HG03108 (cell line): ENCODE measurements around the gene CARMIL1.

Experiments used
- ATAC-seq: cut with Tn5 transposase; IDR thresholded peaks from one replicate; pipeline ENCODE4 v1.9.1; 2021; ENCODE audit warnings: moderate library complexity; ENCODE audit not compliant: unreplicated experiment

CARMIL1 gene

GRCh38 chr6:25497383-25498040, 218.3 kb downstream of the CARMIL1 start:
- ATAC-seq, result no peak

- no peak for ATAC-seq
These were observed 219.3 kb downstream of the CARMIL1 start for GRCh38 chr6:25498505-25498904.

- no peak for ATAC-seq
These were observed 220.6 kb downstream of the CARMIL1 start for GRCh38 chr6:25499615-25500235.

DNA sequence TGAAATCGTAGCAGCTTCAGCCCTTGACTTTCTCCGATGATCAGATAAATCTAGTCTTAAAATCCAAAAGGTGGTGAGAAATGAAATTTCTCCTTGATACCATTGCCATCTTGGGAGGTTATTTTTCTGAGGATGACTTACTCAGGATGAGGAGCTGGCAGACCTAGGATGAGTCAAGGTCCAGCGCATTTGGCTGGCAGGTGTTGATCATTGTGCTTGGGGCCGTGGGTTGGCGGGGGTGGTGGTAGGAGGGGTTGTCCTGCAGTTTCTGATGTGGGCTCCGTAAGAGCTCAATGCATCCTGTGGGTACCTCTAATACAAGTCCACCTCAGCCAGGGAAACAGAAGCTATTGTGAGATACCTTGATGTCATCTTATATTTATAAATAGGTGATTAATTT, 224.5 kb downstream of the CARMIL1 start:
- no peak for ATAC-seq

GRCh38 chr6:25504661-25505060, 225.5 kb downstream of the CARMIL1 start:
- ATAC-seq, result no peak

DNA sequence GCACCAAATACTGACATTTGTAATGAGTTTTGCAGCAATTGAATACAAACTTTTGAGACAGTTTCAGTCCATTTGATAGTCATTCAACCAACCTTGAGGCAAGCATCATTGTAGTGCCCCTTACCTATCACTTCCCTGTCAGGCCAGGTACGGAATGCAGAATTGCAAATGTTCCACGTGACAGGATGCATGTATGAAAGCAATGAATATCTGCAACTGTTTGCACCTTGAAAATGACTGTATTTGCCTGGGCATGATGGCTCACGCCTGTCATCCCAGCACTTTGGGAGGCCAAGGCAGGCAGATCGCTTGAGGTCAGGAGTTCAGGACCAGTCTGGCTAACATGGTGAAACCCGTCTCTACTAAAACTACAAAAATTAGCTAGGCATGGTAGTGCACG, 226.8 kb downstream of the CARMIL1 start:
- ATAC-seq, result no peak

DNA sequence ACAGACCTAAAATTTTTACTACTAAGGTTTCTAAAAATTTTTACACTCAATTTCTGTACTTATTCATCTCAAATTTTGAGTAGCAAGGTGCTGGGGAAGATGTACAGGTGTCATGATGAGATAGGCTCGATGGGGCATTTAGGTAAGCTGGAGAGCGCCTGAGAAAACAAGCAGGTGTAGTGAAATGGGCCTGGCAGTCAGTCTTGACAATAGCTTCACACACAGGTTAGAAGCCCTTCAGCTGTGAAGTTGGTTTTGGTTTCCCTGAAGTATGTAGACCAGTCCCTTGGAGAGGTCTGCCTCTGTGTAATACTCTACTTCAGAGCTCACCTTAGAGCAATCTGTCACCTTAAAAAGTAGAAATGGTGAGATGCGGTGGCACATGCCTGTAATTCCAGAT, 228.9 kb downstream of the CARMIL1 start:
- ATAC-seq, result no peak

DNA sequence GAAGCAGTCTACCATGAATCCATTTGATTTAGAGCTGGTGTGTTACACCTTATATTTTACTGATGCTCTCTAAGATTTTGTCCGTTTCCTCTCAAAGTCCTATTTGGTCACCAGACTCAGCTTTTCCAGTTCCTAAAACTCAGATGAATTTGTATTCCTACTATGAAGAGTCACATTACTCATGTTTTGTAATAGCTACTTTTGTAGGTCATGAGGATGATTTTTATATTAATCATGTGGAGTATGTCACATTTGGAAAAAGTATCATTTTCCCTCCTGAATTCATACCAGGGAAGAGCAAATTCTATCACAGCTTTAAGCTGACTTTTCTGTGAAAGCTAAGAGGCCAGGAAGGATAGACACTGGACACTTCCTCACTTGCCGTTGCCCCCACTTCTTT, 232.2 kb downstream of the CARMIL1 start:
- ATAC-seq, result no peak

GRCh38 chr6:25512560-25512959, 233.4 kb downstream of the CARMIL1 start:
- no peak for ATAC-seq

- ATAC-seq, result no peak
These were observed 240.7 kb downstream of the CARMIL1 start for GRCh38 chr6:25519856-25520255.

DNA sequence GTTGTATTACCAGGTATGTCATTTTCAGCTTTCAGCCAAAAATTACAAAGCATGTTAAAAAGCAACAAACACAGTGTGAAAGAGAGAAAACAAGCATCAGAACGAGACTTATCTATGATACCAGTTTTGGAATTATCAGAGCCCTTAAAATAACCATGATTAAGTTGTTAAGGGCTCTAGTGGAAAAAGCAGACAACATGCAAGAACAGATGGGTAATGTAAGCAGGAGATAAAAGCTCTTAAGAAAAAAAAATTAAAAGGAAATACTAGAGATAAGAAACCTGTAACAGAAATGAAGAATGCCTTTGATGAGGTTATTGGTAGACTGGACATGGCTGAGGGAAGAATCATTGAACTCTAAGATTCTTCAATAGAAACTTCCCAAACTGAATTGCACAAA, 245.4 kb downstream of the CARMIL1 start:
- no peak for ATAC-seq

GRCh38 chr6:25525078-25525477, 245.9 kb downstream of the CARMIL1 start:
- ATAC-seq, result no peak

GRCh38 chr6:25534942-25535631, 255.9 kb downstream of the CARMIL1 start:
- ATAC-seq, result no peak

DNA sequence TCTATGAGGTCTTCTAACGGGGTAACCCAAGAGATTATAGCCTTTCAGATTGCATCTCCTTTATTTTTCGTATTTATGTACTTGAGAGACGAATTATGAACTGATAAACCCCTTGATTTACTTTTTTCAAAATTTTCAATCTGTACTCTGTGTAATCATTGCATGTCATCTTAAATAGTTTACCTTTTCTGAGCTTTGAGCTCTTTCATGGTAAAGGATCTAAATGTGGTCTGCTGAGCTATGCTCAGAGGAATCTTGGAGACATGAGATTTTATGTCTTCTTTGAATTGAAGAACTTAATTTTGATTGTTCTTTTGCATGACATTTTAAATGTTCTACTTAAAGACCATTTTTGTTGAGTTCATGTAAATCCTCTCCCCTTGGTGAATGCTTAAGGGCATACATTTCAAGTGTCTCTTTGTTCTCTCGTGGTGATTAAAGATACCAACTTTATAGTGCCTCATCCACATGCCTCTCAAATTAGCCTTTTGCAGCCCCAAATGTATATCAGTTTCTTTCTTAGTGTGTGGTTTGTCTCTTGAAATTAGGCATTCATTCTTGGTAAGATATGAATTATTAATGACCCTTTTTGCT, 256.6 kb downstream of the CARMIL1 start:
- no peak for ATAC-seq

GRCh38 chr6:25536781-25537180, 257.6 kb downstream of the CARMIL1 start:
- no peak for ATAC-seq

DNA sequence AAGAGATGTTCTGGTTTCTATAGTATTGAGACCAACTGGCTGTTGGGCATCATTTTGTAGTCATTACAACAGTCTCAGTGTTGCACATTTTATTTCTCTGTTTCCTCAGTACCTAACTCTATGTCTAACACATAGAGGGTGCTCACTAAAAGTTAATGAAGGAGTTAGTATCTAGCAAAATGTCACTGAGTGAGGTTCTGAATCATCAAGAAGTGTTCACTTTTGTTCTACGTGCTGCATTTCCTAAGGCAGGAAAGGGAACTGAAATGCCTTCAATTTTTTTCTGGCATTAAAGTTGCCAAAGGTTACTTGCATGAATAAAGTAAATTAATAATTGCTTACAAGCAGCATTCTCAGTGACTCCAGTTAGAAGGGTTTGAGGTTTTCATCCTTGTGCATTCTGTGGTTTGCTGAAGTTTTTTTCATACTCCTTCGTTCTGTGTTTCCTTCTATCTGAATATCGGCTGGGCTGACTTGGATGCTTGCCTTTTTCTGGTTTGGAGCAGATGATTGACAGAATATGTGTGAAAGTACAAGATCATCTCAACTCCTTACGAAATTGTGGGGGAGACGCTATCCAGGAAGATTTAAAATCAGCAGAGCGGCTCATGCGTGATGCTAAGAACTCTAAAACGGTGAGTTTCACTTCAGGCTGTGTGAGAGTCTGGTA, 258.3 kb downstream of the CARMIL1 start:
- no peak for ATAC-seq

GRCh38 chr6:25541228-25541627, 262.1 kb downstream of the CARMIL1 start:
- ATAC-seq, result no peak

- no peak for ATAC-seq
These were observed 264.1 kb downstream of the CARMIL1 start for GRCh38 chr6:25542984-25543910.

GRCh38 chr6:25544833-25545232, 265.7 kb downstream of the CARMIL1 start:
- ATAC-seq, result no peak

- ATAC-seq, result no peak
These were observed 268.6 kb downstream of the CARMIL1 start for GRCh38 chr6:25547797-25548196.
